Neuronal stem cell (in vitro differentiated cells): ENCODE measurements around the gene CCND3.

Source experiments
- DNase-seq: peaks from one replicate; pipeline ENCODE4 v3.0.0-alpha.2; 2013; ENCODE audit warnings: low spot score
- H2AFZ ChIP-seq: one replicate; pipeline ENCODE4 v1.6.1; 2013; ENCODE audit warnings: mild to moderate bottlenecking, low read length, inconsistent platforms
- H2AK5ac ChIP-seq: 2 replicates; pipeline ENCODE4 v1.6.1; 2013; ENCODE audit warnings: low read depth, mild to moderate bottlenecking, inconsistent platforms, low read length, moderate library complexity, mixed read lengths
- H2BK120ac ChIP-seq: 2 replicates; pipeline ENCODE4 v1.6.1; 2013; ENCODE audit warnings: low read depth, mild to moderate bottlenecking, inconsistent platforms, low read length, moderate library complexity, mixed read lengths
- H2BK12ac ChIP-seq: one replicate; pipeline ENCODE4 v1.6.1; 2013; ENCODE audit warnings: low read length, inconsistent platforms
- H2BK15ac ChIP-seq: 2 replicates; pipeline ENCODE4 v1.6.1; 2013; ENCODE audit warnings: mild to moderate bottlenecking, low read length, inconsistent platforms, mixed read lengths
- H2BK5ac ChIP-seq: one replicate; pipeline ENCODE4 v1.6.1; 2013; ENCODE audit warnings: inconsistent platforms, mild to moderate bottlenecking, low read length, moderate library complexity
- H3K14ac ChIP-seq: one replicate; pipeline ENCODE4 v1.6.1; 2013; ENCODE audit warnings: low read length, inconsistent platforms
- H3K18ac ChIP-seq: 2 replicates; pipeline ENCODE4 v1.6.1; 2013; ENCODE audit warnings: low read length, inconsistent platforms
- H3K23ac ChIP-seq: 2 replicates; pipeline ENCODE4 v1.6.1; 2013; ENCODE audit warnings: low read depth, mild to moderate bottlenecking, mixed read lengths, low read length, inconsistent platforms; ENCODE audit not compliant: poor library complexity
- H3K27ac ChIP-seq: replicated peaks from 3 replicates; pipeline ENCODE4 v1.5.1; 2013; ENCODE audit warnings: low read length, inconsistent platforms
- H3K27me3 ChIP-seq, 3 experiments: 2 replicates each; pipeline ENCODE4 v1.6.1; 2013; ENCODE audit warnings: low read length in 3 of 3, mild to moderate bottlenecking in 2 of 3, inconsistent platforms in 1 of 3, low read depth in 1 of 3, mixed read lengths in 1 of 3, moderate library complexity in 1 of 3; ENCODE audit not compliant: control insufficient read depth in 3 of 3, insufficient read depth in 3 of 3
- H3K36me3 ChIP-seq, 2 donors: replicated peaks in 1 of 2; 2 replicates each; pipeline ENCODE4 v1.6.1; 2013; ENCODE audit warnings: low read length in 2 of 2; ENCODE audit not compliant: control insufficient read depth in 2 of 2, insufficient read depth in 2 of 2
- H3K4ac ChIP-seq: 2 replicates; pipeline ENCODE4 v1.6.1; 2013; ENCODE audit warnings: inconsistent platforms, mild to moderate bottlenecking, low read length, moderate library complexity
- H3K4me1 ChIP-seq, 2 donors: 1 replicate in 1 of 2; 2 replicates in 1 of 2; pipeline ENCODE4 v1.6.1; 2013; ENCODE audit warnings: low read length in 2 of 2, low read depth in 1 of 2; ENCODE audit not compliant: control insufficient read depth in 2 of 2, insufficient read depth in 1 of 2
- H3K4me2 ChIP-seq: one replicate; pipeline ENCODE4 v1.6.1; 2013; ENCODE audit warnings: mild to moderate bottlenecking, low read length, inconsistent platforms; ENCODE audit not compliant: insufficient read depth, poor library complexity, severe bottlenecking
- H3K4me3 ChIP-seq, 2 donors: 2 replicates each; pipeline ENCODE4 v1.5.1; 2013; ENCODE audit warnings: low read length in 2 of 2, mild to moderate bottlenecking in 2 of 2, inconsistent platforms in 1 of 2, moderate library complexity in 1 of 2
- H3K79me1 ChIP-seq: one replicate; pipeline ENCODE4 v1.6.1; 2013; ENCODE audit warnings: low read depth, mild to moderate bottlenecking, inconsistent platforms, low read length, moderate library complexity
- H3K9ac ChIP-seq: one replicate; pipeline ENCODE4 v1.6.1; 2013; ENCODE audit warnings: mild to moderate bottlenecking, low read depth, low read length, inconsistent platforms; ENCODE audit not compliant: poor library complexity
- H3K9me3 ChIP-seq, 2 donors: replicated peaks in 1 of 2; 2 replicates each; pipeline versions ENCODE3 to v1.6.1; 2013; ENCODE audit warnings: low read length in 2 of 2, mild to moderate bottlenecking in 2 of 2, inconsistent platforms in 1 of 2, low read depth in 1 of 2, mixed read lengths in 1 of 2, moderate library complexity in 1 of 2; ENCODE audit not compliant: control insufficient read depth in 2 of 2, insufficient read depth in 1 of 2
- H4K8ac ChIP-seq: one replicate; pipeline ENCODE4 v1.6.1; 2013; ENCODE audit warnings: low read depth, mild to moderate bottlenecking, inconsistent platforms, low read length, moderate library complexity
- H4K91ac ChIP-seq: one replicate; pipeline ENCODE4 v1.6.1; 2013; ENCODE audit warnings: low read length, low read depth, mild to moderate bottlenecking, inconsistent platforms; ENCODE audit not compliant: poor library complexity
- WGBS, 2 donors: extraction: QIAGEN DNeasy Blood & Tissue Kit; methylation state at CpG; one replicate each; pipeline ENCODE4 v1.1.7; 2013; ENCODE audit warnings: missing lambda C conversion rate in 2 of 2, mixed read lengths in 1 of 2; ENCODE audit not compliant: insufficient read length in 2 of 2, insufficient replicate concordance in 1 of 2; ENCODE audit errors: extremely low coverage in 2 of 2; 5-methylcytosine and 5-hydroxymethylcytosine counted together

Gene CCND3

DNA sequence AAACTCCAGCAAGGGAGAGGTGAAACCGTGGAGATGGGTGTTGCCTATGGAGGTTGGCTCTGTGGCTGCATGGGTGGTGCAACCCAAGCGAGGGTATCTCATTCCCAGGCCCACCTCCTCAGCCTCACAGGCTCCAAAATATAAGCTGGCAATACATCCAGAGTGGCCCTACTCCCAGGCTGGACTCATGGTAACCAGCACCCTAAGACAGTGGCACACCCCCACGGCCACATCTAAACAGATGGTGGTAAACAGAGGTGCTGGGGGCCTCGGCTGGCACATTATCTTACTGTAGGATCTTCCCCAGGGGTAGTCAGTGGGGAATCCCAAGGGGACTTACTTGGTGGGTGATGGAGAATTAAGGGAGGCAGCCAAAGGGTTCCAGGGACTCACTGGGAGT lies 33.7 kb upstream of the CCND3 start:
- no peaks in the 10 kb centered on the region for H3K27me3 ChIP-seq
- H3K4me2 ChIP-seq: no peak overlapping the region
- H2BK5ac ChIP-seq: no peak overlapping the region
- no peak overlapping the region for H2AK5ac ChIP-seq
- H3K36me3 ChIP-seq: no peaks in the 10 kb centered on the region
- no peaks in the 10 kb centered on the region for H3K79me1 ChIP-seq
- H2BK12ac ChIP-seq: no peak overlapping the region
- H3K14ac ChIP-seq: no peak overlapping the region
- H3K18ac ChIP-seq: no peak overlapping the region
- H3K4me3 ChIP-seq: no peak overlapping the region
- no peak for DNase-seq
- no peak overlapping the region for H2BK120ac ChIP-seq
- no peak overlapping the region for H2BK15ac ChIP-seq
- no peaks in the 10 kb centered on the region for H3K9me3 ChIP-seq
- H4K91ac ChIP-seq: no peak overlapping the region
- no peak overlapping the region for H4K8ac ChIP-seq
- H3K27ac ChIP-seq: no peak overlapping the region
- peaks cover 0 to 4% of the 10 kb centered on the region in 2 donors for H3K4me1 ChIP-seq
- H2AFZ ChIP-seq: no peak overlapping the region
- H3K4ac ChIP-seq: no peak overlapping the region
- H3K9ac ChIP-seq: no peak overlapping the region
- H3K23ac ChIP-seq: no peak overlapping the region
- no CpG with 5 or more reads among the region's 4 CpGs for WGBS, 2 donors

DNA sequence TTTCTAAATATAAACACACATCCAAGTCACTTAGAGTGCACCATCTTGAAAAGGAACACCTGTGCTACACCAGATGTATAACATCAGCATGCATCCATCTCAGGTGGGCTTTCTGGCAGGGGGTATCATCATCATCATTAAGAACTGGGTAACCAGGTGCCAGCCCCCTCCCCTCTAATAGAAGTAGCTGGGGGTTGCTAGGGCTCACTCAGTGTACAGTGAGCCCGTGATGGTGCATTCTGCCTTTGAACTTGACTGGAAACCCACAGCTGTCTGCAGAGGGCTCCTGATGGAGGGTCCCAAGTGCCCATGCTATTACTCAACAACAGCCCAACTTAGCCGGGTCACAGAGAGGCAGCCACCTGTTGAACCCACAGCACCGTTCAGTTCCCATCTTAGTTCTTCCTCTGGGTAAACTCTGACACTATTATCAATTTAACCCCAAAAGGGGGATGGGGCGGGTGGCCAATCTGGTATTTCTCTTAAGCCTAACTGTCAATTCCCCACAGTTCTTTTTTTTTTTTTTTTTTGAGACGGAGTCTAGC lies 32.7 kb upstream of the CCND3 start:
- peak overlapping the region; percentile 46 for H2AK5ac ChIP-seq
- WGBS, 2 donors: no CpG with 5 or more reads among the region's 5 CpGs

DNA sequence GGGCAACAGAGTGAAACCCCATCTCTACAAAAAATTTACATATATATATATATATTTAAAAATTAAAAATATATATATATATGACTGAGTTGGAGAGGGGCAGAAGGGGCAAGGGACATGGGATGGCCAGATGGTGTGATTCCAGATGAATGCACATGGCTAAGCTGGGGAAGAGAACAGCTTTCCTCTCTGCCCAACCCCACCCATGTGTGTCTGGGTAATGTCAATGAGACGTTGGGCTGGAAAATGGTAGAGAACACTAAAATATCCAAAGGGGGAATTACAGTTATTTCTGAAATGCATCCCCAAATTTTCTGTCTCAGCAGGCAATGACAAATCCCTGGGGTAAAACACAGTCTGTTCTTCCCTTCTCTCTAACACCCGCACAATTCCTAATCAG lies 31.2 kb upstream of the CCND3 start:
- H4K91ac ChIP-seq: no peak overlapping the region
- peaks cover 0 to 4% of the 10 kb centered on the region in 2 donors for H3K4me1 ChIP-seq
- no peak overlapping the region for H2BK15ac ChIP-seq
- H3K18ac ChIP-seq: no peak overlapping the region
- H3K79me1 ChIP-seq: no peaks in the 10 kb centered on the region
- no peaks in the 10 kb centered on the region for H3K27me3 ChIP-seq
- WGBS, 2 donors: no CpG with 5 or more reads among the region's 2 CpGs
- H2BK120ac ChIP-seq: no peak overlapping the region
- DNase-seq: no peak
- H3K4me3 ChIP-seq: no peak overlapping the region
- H3K9ac ChIP-seq: no peak overlapping the region
- no peak overlapping the region for H4K8ac ChIP-seq
- no peaks in the 10 kb centered on the region for H3K9me3 ChIP-seq
- H2BK12ac ChIP-seq: no peak overlapping the region
- no peak overlapping the region for H2AK5ac ChIP-seq
- no peak overlapping the region for H3K4me2 ChIP-seq
- no peak overlapping the region for H2BK5ac ChIP-seq
- H3K4ac ChIP-seq: no peak overlapping the region
- no peaks in the 10 kb centered on the region for H3K36me3 ChIP-seq
- no peak overlapping the region for H3K23ac ChIP-seq
- H2AFZ ChIP-seq: no peak overlapping the region
- no peak overlapping the region for H3K27ac ChIP-seq
- no peak overlapping the region for H3K14ac ChIP-seq

More for the DNA sequence above, 32.7 kb upstream of the CCND3 start:
- H4K8ac ChIP-seq: no peak overlapping the region
- no peak overlapping the region for H3K23ac ChIP-seq
- H3K4ac ChIP-seq: no peak overlapping the region
- no peak overlapping the region for H3K4me2 ChIP-seq
- no peaks in the 10 kb centered on the region for H3K9me3 ChIP-seq
- no peak for DNase-seq
- no peak overlapping the region for H2BK120ac ChIP-seq
- no peak overlapping the region for H3K18ac ChIP-seq
- no peaks in the 10 kb centered on the region for H3K79me1 ChIP-seq
- no peak overlapping the region for H4K91ac ChIP-seq
- no peaks in the 10 kb centered on the region for H3K27me3 ChIP-seq
- no peaks in the 10 kb centered on the region for H3K36me3 ChIP-seq
- H3K14ac ChIP-seq: no peak overlapping the region
- H3K27ac ChIP-seq: no peak overlapping the region
- no peak overlapping the region for H2BK12ac ChIP-seq
- no peak overlapping the region for H3K4me3 ChIP-seq
- H3K4me1 ChIP-seq: peaks cover 0 to 4% of the 10 kb centered on the region in 2 donors
- H2BK15ac ChIP-seq: no peak overlapping the region
- no peak overlapping the region for H2AFZ ChIP-seq
- no peak overlapping the region for H3K9ac ChIP-seq
- H2BK5ac ChIP-seq: no peak overlapping the region

DNA sequence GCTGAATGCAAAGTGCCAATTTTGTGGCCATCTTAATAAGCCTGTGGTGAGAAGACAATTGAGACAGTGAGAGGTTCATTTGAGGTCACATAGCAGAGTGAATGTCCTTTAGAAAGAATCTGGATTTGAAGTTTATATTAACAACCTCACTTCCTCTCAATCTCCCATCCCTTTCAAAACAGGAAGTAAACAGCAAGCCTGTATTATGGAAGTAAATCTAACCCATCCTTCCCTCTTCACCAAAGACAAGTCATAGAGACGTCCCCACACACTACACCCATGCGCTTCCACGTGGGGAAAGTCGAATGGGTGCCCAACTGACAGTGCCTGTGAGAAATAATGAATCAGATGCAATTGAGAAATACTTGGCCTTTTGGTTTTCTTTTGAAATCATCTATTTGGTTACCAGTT lies 28.8 kb upstream of the CCND3 start:
- Histone ChIP-seq H3K4me3 (no peak overlapping the region), H3K27ac (no peak overlapping the region), H3K79me1 (no peaks in the 10 kb centered on the region), H2BK5ac (no peak overlapping the region), H2AK5ac (no peak overlapping the region), H3K4ac (no peak overlapping the region), H3K18ac (no peak overlapping the region), H3K9ac (no peak overlapping the region), H3K4me1 (peaks cover 9 to 24% of the 10 kb centered on the region in 2 donors), H3K36me3 (no peaks in the 10 kb centered on the region), H3K14ac (no peak overlapping the region), H4K91ac (no peak overlapping the region), H3K9me3 (no peaks in the 10 kb centered on the region), H2AFZ (peak overlapping the region; percentile 54), H2BK12ac (no peak overlapping the region), H2BK15ac (no peak overlapping the region), H3K4me2 (no peak overlapping the region), H3K23ac (no peak overlapping the region), H2BK120ac (no peak overlapping the region), H3K27me3 (no peaks in the 10 kb centered on the region), H4K8ac (no peak overlapping the region)
- no peak for DNase-seq
- WGBS, 2 donors: no CpG with 5 or more reads among the region's 4 CpGs
